Activated CD8-positive, alpha-beta memory T cell treated with anti-CD3 and anti-CD28 coated beads, Interleukin-2, amount 50 U/mL, for 1 hour (primary cell): ENCODE data around the gene UNC13C.

Source experiments
- DNase-seq: peaks from one replicate; pipeline ENCODE4 v3.0.0-alpha.2; 2020; ENCODE audit errors: extremely low read depth

Gene UNC13C

DNA sequence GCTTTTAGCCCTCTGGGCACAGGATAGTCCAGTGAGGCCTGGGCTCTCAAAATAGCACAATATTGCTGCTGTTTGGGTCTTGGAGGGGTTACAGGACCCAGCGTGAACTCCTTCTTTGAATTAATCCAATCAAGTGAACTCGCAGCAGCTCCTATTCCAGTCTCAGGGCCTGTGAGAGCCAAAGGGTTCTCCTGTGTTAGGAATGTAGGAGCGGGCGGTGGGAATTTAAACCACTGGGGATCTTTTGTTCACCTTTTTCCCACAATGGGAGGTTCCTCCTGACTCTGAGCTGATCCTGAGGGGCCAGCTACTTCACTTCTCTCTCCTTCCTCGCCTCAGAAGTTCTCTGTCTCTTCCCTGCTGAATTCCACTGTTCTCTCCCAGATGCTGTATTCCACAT is 504.0 kb downstream of the UNC13C start:
- DNase-seq = no peak

DNA sequence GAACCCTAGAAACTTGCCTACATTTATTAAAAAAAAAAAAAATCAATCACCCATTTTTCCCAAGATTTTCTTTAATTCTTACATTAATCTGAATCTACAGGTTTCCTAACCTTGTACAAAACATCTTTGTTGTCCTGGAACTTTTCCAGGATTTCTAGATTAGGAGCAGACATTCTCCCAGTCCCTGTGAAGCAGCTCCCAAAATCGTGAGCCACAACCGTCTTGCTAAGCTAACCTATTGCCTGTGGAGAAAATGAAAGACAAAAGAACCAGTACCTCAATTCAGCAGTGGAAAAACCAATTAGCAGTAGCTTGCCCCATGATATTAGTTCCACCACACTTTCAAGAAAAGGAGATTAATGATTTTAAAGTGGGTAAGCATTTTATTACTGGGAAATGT is 522.1 kb downstream of the UNC13C start:
- DNase-seq = no peak

DNA sequence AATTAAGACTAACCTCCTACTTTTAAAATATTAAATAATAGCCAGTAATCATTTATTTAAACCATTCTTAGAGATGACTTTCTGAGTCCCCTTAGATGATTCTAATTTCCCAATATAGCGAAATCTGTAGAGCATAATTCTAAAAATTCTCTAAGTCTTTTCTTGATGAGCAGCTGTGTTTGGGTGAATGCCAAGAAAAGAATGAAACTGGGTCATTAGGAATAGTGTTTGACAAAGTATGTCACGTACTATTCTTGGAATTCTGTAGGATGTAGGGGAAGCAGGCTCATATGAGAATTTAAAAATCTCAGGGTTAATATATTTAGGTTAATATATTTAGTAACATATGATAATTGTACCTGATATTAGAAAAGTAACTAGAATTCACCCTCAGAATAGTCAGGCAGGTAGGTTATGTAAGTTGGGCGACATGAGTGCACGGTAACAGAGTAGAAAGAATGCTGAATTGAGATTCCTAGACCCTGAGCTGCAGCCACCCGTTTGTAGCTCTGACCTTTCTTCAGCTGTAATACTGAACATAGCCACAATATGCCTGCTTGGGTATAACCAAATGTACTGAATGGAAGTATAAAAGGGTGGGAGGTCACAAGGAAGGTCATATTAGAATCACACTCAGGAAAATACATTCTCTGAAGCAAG is 524.3 kb downstream of the UNC13C start:
- no peak for DNase-seq

DNA sequence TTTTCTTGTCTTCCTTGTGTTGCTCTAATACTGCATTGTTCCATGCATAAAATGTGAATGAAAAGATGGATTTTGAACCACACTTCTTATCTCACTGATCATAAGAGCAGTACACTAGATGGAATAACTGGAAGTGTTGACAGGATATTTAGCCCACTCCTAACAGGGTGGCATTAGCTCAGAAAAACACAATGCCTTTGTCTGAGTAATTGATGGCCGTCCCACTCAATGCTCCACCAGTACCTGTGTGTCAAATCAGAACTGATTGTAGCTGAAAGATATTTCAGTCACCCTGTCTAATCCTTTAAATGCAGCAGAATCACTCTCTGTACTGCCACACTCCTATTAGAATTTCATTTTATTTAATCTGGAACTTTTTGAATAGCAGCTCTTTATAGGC is 526.5 kb downstream of the UNC13C start:
- DNase-seq = no peak

DNA sequence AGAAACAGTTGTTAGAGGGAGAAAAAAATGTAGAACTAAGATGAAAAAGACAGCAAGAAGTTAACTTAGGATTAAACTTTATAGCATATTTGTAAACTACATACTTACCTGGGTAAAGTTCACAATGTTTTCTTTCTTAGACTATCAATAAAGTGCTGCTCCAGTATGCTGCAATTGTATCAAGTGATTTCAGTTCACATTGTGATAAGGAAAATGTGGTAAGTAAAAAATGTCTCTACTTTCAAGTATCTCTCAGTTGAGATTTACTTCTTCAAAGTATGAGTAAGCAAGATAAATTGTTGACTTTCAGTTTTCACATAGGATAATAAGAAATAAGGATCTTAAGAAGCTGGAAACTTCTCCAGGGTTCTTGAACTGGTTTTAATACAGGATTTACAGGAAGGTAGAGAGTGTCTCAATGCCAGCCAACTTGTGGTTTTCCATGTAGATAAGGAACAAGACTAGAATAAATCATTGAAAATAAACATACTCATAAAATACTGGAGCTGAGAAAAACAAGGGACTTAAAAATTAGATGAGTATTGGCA is 528.8 kb downstream of the UNC13C start:
- no peak for DNase-seq

DNA sequence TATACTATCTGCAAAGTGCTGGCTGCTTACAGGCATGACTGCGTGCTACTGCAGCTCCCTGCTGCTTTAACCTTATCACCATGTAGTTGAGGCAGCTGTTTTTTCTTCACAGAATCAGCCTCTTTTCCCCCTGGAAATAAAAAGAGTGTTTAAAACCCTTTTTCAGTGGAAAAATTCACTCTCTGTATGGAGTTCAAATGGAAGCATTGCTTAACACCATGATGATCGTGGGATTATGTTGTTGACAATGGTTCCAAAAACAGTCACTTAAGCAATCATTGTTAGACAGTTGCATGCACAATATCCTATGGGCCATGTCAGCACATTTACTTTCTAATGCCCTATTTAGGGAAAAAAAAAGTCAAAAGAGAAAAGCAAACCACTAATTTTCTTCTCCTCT is 536.4 kb downstream of the UNC13C start:
- DNase-seq = no peak

DNA sequence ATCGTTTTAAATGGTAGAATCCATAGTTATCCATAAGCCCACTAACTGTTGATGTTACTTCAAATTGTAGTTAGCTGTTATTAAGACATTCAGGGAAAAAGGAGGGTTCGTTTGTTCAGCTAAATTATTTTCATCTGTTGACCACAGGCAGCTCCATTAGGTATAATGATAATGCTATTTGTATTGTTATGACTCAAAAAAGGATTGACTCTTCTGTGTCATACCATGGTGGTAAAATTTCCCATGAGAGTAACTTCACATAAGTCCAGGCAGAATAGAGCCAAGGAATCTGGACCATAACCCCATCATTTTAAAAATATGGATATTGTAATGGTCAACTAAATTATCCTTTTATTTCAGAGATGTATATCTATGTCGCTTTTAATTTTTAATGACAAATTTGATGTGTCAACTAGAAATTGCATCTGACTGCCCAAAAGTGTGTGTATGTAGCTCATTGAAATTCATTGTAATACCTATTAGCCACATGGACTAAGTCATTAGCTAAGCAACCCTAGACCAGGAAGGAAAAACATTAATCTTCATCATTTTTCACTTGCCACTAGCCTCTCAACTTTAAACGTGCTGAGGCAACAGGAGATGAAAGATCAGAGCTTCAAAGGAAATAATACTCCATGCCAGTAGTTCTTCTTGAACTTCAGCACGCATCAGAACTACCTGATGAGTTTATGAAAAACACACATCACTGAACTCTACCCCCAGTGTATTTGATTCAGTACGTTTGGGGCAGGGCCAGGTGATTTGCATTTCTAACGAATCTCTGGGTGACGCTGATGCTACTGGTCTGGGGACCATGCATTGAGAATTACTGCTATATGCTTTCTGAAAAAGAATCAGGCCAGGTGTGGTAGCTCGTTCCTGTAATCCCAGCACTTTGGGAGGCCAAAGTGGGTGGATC is 537.7 kb downstream of the UNC13C start:
- no peak for DNase-seq

DNA sequence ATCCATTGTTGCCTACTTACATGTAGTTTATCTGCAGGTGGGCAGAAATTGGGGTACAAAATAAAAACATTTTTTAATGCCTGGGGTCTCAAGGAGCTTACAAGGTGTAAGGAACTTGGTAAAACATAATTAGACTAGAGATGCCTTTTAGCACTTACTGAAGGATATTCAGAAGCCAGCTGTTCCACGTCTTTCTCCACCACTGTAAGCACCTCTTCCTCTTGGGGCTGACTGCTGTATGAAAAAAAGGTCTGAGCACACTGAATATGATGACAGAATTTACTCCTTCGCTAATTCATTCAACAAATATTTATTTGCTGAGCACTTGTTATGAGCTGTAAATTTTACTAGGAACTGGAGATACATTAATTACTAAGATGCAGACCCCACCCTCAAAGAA is 539.1 kb downstream of the UNC13C start:
- DNase-seq = no peak

DNA sequence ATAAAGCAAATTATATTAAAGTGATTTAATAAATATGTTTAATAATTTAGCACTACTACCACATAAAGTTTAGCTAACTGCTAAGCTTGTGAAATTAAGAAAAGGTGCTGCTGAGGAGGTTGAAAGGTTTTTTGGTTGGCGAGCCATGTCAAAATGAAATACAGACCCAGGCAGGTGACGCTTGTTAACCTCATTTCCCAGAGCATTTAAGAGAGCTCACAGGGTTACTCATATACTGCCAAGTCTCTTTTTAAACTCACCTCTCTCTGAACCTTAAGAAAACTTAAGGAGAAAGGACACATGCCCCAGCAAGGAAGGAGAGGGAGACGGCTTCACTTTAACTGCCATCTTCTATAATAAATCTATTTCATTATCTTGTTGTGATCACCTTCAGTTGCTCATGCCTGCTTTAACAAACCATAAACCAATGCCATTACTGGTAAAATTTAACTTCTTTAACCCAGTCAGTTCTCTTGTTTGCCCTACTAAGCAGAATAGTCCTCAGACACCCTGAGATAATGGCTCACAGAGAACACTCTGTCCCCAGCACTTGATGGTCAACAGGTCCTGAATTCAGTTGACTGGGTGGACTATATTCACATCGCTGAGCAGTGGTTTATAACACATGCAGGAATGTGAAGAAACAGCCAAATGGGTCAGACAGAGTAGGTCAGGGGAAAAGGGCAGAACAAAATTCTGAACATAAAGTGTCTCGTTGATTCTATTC is 540.1 kb downstream of the UNC13C start:
- DNase-seq = no peak

DNA sequence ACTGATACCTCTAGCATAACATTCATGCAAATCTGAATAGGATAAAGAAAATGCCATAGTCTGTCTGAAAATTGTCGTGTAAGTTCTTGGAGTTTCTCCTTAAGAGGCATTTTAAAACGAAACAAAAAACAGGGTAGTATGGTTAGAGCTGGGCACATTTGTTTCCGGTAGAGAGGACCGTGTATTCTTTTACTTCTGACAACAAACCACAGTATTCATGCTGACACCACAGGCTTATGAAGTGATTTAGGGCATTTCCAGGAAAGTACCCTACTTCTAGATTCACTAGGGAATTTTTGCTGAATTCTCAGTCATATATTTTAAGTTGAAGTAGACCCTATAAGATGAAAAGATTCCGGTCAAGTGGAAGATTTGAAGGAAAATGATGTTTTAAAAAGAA is 541.3 kb downstream of the UNC13C start:
- no peak for DNase-seq

DNA sequence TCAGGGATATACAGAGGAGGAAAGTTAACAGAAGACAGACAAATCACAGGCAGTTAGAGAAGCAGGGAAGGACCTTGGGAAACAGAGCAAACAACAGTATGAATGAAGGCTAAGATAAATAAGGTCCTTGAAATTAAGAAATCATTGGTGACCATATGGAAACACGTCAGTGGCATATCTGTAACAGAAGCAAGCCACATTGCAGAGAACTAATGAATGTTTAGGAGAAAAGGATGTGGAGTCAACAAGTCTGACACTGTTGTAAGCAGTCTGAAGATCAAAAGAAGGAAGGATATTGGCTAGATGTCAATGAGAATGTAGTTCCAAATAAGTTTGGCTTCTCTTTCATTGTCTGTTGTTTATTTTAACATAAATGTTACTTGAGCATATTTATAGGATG is 542.4 kb downstream of the UNC13C start:
- no peak for DNase-seq

DNA sequence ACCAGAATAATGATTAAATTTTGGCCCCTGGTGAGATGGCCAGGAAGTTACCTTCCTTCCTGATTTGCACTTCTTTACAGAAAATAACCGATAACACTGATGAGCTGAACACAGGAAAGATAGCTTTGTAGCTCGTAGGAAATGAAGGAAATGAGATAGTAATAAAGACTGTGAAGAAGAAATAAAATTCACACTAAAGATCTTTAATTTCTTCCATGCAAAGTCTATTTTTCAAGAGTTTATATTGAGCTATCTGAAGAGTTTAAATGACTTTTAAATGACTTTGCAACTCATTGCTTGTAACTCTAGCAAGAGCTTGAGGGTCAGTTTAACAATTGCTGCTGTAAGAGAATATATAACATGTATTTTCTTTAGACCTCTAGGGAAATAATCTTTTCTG is 543.0 kb downstream of the UNC13C start:
- no peak for DNase-seq

DNA sequence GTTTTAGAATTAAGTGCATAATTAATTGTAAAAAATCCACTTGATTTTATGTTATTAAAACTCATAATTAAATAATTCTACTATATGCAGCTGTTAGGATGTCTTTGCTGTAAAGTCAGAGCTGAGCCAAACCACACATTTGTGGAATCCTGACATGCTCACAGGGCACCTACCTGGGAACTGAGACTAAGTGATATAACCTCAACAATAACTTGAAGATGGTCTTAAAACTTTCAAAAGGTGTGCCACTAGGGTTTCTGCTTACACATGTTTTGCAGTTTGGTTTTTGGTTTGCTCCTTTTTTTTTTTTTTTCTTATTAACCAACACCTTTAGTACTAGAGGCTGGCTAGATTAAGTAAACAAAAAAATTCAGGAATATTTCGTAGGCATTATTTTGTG is 549.8 kb downstream of the UNC13C start:
- no peak for DNase-seq

DNA sequence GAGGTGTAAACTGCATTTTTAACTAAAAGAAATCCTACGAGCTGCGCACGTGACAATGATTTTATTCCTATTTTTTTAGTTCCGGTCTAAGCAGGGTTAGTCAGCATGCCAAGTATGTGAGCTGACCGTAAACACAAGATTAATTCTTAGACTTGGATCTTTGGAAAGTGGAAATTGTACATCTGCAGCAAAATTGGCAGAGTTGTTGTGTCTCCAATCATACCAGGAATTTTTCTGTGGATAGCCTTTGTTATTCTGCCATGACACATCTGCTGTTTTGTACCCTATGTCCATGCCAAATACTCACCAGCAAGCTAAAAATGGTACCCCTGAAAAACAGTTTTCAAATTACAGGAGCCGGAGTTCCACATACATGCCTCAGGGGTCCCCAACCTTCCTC is 562.5 kb downstream of the UNC13C start:
- no peak for DNase-seq

DNA sequence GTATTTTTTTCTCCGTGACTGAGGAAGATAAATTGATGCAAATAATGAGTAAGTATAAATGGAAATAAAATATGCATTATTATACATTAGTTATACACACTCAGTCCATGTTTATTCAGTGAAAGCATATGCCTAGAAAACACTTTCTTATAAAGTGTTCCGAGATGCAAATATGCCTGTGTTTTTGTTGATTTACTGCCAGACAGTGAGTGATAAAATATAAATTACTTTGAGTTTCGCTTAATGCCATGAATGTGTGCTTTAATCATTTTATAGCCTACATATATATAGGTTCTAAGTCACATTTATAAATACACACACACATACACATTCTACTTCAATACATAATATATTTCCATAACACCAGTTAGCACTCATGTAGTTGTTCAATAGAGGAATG is 569.2 kb downstream of the UNC13C start:
- no peak for DNase-seq

DNA sequence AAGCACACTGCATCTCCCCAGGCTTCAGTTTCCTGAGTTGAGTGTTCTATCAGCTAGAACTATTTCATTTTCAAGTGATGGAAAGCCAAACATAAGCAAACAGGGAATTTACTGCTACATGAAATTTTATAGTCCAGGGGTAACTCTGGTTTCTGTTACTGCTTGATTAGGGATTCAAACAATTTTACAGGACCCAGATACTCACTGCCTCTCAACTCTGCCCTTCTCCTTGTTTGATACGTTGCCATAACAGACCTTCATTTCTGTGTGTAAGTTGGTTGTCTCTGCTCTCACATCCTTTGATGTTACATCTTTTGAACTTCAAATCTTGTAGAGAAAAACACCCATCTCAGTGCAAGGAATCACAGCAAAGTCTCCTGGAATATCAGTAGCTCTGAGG is 572.7 kb downstream of the UNC13C start:
- no peak for DNase-seq

DNA sequence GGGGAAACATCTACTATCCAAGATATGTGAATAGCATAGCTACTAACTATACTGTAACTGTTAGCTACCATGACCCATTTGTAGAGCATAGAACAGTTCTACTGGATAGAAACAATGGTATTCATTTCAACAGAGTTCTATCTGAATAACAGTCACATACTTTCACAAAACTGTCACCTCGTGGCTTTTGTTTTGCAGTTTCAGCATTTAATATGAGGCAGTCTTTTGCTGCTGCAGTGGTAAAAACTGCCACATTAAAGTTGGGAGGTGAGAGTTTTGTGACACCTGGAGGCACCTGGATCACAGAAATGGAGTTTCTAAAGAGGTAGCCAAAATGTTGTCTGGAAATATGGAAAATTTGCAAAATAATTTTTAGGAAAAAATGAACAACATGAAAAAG is 578.0 kb downstream of the UNC13C start:
- no peak for DNase-seq

DNA sequence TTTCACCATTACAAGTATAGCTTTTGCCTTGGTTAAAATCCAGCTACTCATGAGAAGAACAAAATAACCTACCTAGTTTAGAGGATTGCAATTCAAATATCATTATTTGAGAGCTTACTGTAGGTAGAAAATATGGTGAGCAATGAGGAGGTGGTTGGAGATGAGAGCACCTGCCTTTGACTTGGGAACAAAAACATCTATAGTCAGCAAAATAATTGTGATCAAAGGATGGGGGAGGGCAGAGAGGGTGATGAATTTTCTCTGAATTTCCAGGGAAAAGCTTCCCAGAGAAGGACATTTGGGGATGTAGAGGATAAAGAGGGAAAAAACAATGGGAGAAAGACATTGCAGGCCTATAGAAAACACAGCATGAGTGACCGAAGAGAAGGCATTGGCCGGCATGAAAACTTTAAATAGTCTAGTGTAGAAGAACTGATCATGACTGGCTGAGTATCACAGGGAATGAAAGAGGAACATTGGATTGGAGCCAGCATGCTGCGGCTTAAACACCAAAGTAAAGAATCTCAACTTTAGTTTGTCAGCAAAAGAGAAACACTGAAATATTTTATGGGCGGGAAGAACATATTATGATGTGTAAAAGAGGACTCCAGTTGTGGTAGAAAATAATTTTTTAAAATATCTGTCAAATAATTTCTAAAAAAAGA is 581.3 kb downstream of the UNC13C start:
- DNase-seq = no peak

DNA sequence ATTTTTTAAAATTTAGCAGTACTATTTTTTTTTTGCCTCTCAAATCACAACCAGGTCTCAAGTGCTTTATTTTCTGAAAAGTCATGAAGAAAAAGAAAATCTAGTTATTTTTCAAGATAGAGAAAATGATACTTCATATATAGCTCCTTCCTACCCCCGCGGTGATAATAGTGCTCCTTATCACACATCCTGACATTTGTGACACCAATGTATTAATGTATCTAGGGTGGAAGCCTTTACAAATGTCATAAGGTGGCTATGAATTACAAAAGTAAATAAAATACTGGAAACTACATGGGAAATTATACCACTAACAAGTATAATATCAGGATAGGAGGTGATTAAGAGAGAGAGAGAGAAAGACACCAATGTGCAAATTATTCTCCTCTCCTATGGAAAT is 582.2 kb downstream of the UNC13C start:
- DNase-seq = no peak

DNA sequence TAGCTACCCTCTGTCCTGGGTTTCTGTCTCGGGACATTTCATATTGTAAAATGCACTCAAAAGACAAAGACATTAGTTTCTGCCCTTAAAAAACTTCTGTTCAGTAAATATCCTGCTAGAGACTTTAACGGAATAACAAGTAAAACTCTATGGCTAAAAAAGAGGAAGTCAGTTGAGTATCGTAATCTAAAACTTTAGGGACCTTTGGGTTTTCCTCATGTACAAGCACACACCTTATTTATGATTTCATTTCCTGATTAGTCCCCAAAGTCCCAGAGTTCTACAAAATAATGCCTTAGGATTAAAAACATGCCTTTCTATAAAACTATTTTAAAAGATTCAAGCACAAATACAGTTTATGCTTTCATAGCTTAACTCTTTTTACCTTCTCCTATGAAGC is 585.9 kb downstream of the UNC13C start:
- no peak for DNase-seq

DNA sequence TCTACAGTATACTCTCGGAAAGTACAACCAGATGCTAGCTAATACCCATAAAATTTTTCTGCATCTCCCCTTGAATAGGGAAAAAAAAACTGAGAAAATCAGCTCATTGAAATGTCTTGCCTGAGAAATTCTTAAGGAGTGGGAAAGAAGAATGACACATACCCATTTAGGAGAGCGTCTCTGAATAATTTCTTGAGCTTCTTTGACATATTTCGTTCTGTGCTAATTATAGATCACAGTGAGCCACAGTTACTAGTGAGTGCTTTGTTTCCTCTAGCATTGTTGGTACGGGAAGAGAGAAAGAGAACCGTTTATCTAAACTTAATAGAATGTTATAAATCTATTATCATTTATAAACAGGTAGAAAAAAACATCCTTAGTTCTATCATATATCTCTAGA is 588.4 kb downstream of the UNC13C start:
- no peak for DNase-seq
